ACC112 (cell line): ENCODE data around the gene ZBTB7C.

Experiments used
- H2AFZ ChIP-seq: fragments of 200-600 bp; sonication (generic); one replicate; pipeline ENCODE4 v1.6.0; 2017; ENCODE audit warnings: antibody characterized with exemption, low read length; ENCODE audit not compliant: unreplicated experiment
- H3K27ac ChIP-seq: fragments of 200-600 bp; sonication (generic); 2 replicates; pipeline ENCODE4 v1.5.1; 2014; ENCODE audit warnings: low read depth, mild to moderate bottlenecking, antibody characterized with exemption, low read length, moderate library complexity
- H3K27me3 ChIP-seq: fragments of 200-600 bp; sonication (generic); 2 replicates; pipeline ENCODE4 v1.6.1; 2014; ENCODE audit warnings: mild to moderate bottlenecking, antibody characterized with exemption, low read length, moderate library complexity, mixed read lengths; ENCODE audit not compliant: insufficient read depth
- H3K36me3 ChIP-seq: fragments of 200-600 bp; sonication (generic); 2 replicates; pipeline ENCODE4 v1.6.1; 2016; ENCODE audit warnings: mild to moderate bottlenecking, antibody characterized with exemption, low read length, moderate library complexity, mixed read lengths; ENCODE audit not compliant: insufficient read depth
- H3K4me1 ChIP-seq: fragments of 200-600 bp; sonication (generic); one replicate; pipeline ENCODE4 v1.6.1; 2016; ENCODE audit warnings: low read length, mixed read lengths; ENCODE audit not compliant: insufficient read depth, unreplicated experiment, control insufficient read depth
- H3K4me3 ChIP-seq: fragments of 200-600 bp; sonication (generic); 2 replicates; pipeline ENCODE4 v1.5.1; 2014; ENCODE audit warnings: mild to moderate bottlenecking, low read depth, low read length
- H3K79me2 ChIP-seq: fragments of 200-600 bp; sonication (generic); one replicate; pipeline ENCODE4 v1.6.0; 2016; ENCODE audit warnings: low read length; ENCODE audit not compliant: control insufficient read depth, unreplicated experiment, insufficient read depth

ZBTB7C gene

DNA sequence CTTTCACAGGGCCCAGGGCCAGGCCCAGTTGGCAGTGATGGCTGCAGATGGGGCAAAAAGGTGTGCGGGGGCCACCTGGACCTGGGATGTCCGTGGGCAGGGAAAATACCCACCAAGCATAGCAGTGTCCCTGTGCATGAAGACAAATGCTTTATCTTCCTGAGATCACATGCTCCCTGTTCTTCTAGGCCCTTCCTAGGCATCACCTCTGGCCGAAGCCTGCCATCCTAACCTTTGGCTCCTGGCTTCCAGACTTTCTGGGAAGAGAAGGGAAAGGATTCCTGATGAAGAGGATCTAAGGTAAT lies 373.7 kb downstream of the ZBTB7C start:
- Histone ChIP-seq H3K4me1 (peaks cover 8% of the 10 kb centered on the region), H3K27me3 (no peaks in the 10 kb centered on the region), H3K27ac (no peak overlapping the region), H3K4me3 (no peak overlapping the region), H2AFZ (no peak overlapping the region), H3K36me3 (no peaks in the 10 kb centered on the region), H3K79me2 (no peaks in the 10 kb centered on the region)

DNA sequence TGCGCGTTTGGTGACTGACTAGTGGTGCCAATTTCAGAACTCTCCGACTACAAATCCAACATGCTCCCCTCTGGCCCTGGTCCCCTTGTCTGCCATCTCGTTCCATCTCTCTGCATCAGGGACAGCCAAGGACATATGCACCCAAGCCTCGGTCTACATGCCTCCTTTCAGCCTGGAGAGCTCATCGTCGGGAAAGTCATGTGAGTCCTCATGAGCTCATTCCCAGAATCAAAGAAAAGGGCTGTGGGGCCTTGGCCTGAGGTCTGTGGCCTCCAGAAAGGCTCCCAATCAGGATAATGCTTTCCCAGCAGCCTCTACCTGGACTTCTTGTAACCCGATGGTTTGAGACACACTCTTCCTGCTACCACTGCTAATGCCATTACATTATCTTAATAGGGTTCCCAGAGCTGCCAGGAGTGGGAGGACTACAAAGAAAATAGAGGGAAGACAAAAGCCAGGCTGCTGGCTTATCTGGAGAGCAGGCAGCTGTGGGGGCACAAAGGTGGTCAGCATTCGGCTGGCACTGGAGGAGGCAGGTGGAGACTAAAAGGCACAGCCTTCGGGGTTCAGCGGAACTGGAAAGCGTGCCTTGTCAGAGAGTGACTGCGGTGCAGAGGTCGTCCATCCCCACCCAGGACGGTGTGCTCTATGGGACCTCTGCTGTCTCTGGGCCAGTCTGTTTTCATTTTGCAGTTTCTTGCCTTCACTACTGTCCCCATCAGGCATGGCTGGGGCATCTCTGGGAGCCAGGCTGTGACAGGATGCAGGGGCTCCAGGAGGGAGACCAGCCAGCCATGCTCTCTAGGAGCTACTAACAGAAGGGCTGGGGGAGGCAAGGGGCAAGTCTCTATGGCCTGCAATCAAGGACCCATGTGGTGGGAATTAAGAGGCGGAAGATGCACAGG lies 374.3 kb downstream of the ZBTB7C start:
- H3K4me1 ChIP-seq = peaks cover 8% of the 10 kb centered on the region
- no peak overlapping the region for H3K27ac ChIP-seq
- H3K4me3 ChIP-seq = no peak overlapping the region
- no peaks in the 10 kb centered on the region for H3K27me3 ChIP-seq
- no peak overlapping the region for H2AFZ ChIP-seq
- no peaks in the 10 kb centered on the region for H3K36me3 ChIP-seq
- no peaks in the 10 kb centered on the region for H3K79me2 ChIP-seq

- Histone ChIP-seq H3K4me3 (no peak overlapping the region), H3K79me2 (no peaks in the 10 kb centered on the region), H2AFZ (no peak overlapping the region), H3K27me3 (no peaks in the 10 kb centered on the region), H3K27ac (no peak overlapping the region), H3K36me3 (no peaks in the 10 kb centered on the region), H3K4me1 (peaks cover 8% of the 10 kb centered on the region)
These were observed 375.2 kb downstream of the ZBTB7C start for GRCh38 chr18:48033790-48034650.

GRCh38 chr18:48032876-48033789 lies 376.1 kb downstream of the ZBTB7C start:
- Histone ChIP-seq H3K27me3 (no peaks in the 10 kb centered on the region), H3K4me3 (no peak overlapping the region), H3K4me1 (peaks cover 8% of the 10 kb centered on the region), H2AFZ (no peak overlapping the region), H3K79me2 (no peaks in the 10 kb centered on the region), H3K27ac (no peak overlapping the region), H3K36me3 (no peaks in the 10 kb centered on the region)

DNA sequence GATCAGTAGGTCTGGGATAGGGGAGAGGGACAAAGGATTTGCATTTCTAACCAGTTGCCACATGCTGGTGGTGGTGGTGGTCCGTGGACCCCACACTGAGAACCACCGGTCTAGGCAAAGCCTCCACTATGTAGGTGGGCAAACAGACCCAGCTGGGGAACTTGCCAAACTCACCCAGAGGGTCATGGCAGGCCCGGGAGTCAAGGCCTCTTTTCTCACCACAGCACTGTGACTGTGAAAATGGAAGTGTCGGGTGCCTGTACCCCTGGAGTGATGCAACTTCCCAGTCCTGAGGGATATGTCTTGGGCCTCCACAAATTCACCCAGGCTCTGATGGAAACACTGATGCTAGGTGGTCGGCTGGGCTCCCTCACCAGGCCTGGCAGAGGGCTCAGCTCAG lies 377.5 kb downstream of the ZBTB7C start:
- Histone ChIP-seq H3K4me3 (no peak overlapping the region), H2AFZ (no peak overlapping the region), H3K4me1 (peaks cover 19% of the 10 kb centered on the region), H3K27me3 (no peaks in the 10 kb centered on the region), H3K36me3 (no peaks in the 10 kb centered on the region), H3K79me2 (no peaks in the 10 kb centered on the region), H3K27ac (no peak overlapping the region)

DNA sequence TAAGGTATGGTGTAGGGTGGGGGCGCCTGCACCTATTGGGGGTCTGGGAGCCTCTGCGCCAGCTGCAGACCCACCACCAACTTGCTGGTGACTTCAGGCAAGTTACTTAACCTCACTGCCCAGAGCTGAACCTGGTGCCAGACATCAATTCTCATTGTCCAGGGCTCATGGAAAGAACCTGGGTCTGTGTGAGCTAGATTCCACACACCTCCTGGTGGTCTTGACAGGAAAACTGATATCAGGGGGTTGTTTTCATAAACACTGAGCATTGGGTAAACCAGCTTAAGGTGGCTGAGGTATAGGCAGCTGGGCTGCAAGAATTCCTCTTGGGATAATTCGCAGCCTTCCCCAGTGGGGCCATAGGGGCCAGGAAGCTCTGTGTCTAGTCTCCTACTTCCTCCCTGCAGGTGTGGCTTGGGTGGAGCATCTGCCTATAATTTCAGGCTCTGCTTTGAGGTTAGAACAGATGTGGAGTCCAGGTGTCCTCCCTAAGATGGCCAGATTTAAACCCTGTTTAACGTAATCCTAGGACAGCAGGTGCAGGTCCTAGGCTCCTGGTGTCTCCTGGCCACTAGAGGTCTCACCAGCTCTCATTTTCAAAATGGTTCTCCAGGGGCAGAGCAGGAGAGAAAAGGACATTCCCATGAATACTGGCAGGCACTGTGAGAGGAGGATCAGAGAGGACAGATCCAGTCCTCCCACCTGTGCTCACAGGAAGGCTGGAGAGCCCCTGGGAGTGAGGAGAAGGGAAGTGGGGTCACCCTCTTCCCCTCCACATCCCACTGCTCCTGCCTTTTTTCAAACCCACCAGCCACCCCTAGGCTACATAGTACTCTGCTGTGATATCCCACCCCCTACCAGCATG lies 378.3 kb downstream of the ZBTB7C start:
- Histone ChIP-seq H3K27ac (no peak overlapping the region), H3K4me1 (peaks cover 15% of the 10 kb centered on the region), H3K79me2 (no peaks in the 10 kb centered on the region), H3K4me3 (no peak overlapping the region), H2AFZ (no peak overlapping the region), H3K36me3 (no peaks in the 10 kb centered on the region), H3K27me3 (no peaks in the 10 kb centered on the region)

DNA sequence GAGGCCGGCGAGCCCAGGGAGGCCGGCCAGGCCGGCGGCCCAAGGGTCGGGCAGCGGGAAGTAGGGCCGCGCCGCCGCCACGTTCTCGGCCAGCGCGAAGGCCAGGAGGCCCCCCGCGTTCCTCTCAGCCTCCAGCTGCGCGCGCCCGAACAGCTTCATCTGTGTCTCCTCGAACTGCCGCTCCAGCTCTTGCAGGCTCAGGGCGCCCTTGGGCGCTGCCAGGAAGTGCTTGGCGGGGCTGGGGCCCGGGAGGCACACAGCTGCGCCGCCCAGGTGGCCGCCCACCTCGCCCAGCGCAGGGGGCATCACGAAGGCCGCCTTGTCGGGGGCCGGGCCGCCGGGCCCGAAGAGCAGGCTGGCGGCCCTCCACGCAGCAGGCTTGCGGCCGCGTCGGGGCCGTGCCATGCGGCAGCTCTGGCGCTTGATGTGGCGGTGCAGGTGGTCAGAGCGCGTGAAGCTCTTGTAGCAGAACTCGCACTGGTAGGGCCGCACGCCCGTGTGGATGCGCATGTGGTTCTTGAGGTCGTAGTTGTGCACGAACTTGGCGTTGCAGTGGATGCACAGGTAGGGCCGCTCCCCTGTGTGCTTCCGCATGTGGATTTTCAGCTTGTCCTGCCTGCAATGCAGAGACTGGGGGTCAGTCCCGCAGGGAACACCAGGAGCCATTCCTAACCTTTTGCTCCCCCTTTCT lies 379.7 kb downstream of the ZBTB7C start:
- H3K4me1 ChIP-seq = peaks cover 15% of the 10 kb centered on the region
- H3K79me2 ChIP-seq = no peaks in the 10 kb centered on the region
- no peak overlapping the region for H3K27ac ChIP-seq
- H2AFZ ChIP-seq = no peak overlapping the region
- H3K4me3 ChIP-seq = no peak overlapping the region
- H3K36me3 ChIP-seq = no peaks in the 10 kb centered on the region
- no peaks in the 10 kb centered on the region for H3K27me3 ChIP-seq

GRCh38 chr18:48028696-48029095 lies 380.5 kb downstream of the ZBTB7C start:
- H3K79me2 ChIP-seq = no peaks in the 10 kb centered on the region
- no peak overlapping the region for H2AFZ ChIP-seq
- peaks cover 22% of the 10 kb centered on the region for H3K4me1 ChIP-seq

GRCh38 chr18:48028081-48028480 lies 381.1 kb downstream of the ZBTB7C start:
- H3K79me2 ChIP-seq = no peaks in the 10 kb centered on the region
- no peaks in the 10 kb centered on the region for H3K36me3 ChIP-seq
- no peak overlapping the region for H3K4me3 ChIP-seq
- no peak overlapping the region for H2AFZ ChIP-seq
- no peak overlapping the region for H3K27ac ChIP-seq
- peaks cover 25% of the 10 kb centered on the region for H3K4me1 ChIP-seq
- H3K27me3 ChIP-seq = no peaks in the 10 kb centered on the region

More at GRCh38 chr18:48028696-48029095, 380.5 kb downstream of the ZBTB7C start:
- Histone ChIP-seq H3K4me3 (no peak overlapping the region), H3K27ac (no peak overlapping the region), H3K27me3 (no peaks in the 10 kb centered on the region), H3K36me3 (no peaks in the 10 kb centered on the region)
